Measurements from ENCODE around the gene KIF3B. TPM values are rescaled to one million over a fixed set of nuclear protein-coding genes. Genes with fewer than 3 reads are reported as not detected.

The KIF3B gene
- total and polyA plus RNA-seq, 2 of the 13 experiments (the other 11 are each of a cell fraction or from before 2014, with no cell fraction given): 23.6 to 28.8 TPM

GRCh38 chr20:32344835-32345506 lies 67.5 kb downstream of the KIF3B start (continued):
- TF ChIP-seq CREM (IDR thresholded peaks at IDR 0.05) (peak; percentile 40; the same call in 1 of the 2 replicates), CREM (CRISPR knock-in tag; IDR thresholded peaks at IDR 0.05) (no peak), MED13 (CRISPR knock-in tag; IDR thresholded peaks at IDR 0.05) (no peak), RXRA (CRISPR knock-in tag; IDR thresholded peaks at IDR 0.05) (no peak), DNMT1 (CRISPR knock-in tag; IDR thresholded peaks at IDR 0.05) (no peak), CCDC6 (CRISPR knock-in tag; IDR thresholded peaks at IDR 0.05) (0 out of 2 replicates have a peak, but pooled peaks have one; percentile 19), ZSCAN25 (CRISPR knock-in tag; IDR thresholded peaks at IDR 0.05) (no peak), ZC3H13 (CRISPR knock-in tag; IDR thresholded peaks at IDR 0.05) (no peak), KAT8 (CRISPR knock-in tag; IDR thresholded peaks at IDR 0.05) (peak; percentile 53), ZNF331 (CRISPR knock-in tag; IDR thresholded peaks at IDR 0.05) (0 out of 2 replicates have a peak, but pooled peaks have one; percentile 14), ZNF687 (CRISPR knock-in tag; IDR thresholded peaks at IDR 0.05) (peak; percentile 96), RARG (CRISPR knock-in tag; IDR thresholded peaks at IDR 0.05; ENCODE audit: low read depth) (no peak), DNMT3B (CRISPR knock-in tag; conservative IDR thresholded peaks at IDR 0.05) (no peak), HNF4A (CRISPR knock-in tag; IDR thresholded peaks at IDR 0.05) (peak; percentile 12; the same call in 1 of the 2 replicates), NCOA2 (CRISPR knock-in tag; IDR thresholded peaks at IDR 0.05) (peak; percentile 50), CBX2 (IDR thresholded peaks at IDR 0.05; ENCODE audit: low read depth, low read length) (no peak), CBX2 (CRISPR knock-in tag; IDR thresholded peaks at IDR 0.05; ENCODE audit: low read depth) (0 out of 2 replicates have a peak, but pooled peaks have one; percentile 43), EP300 (IDR thresholded peaks at IDR 0.05; ENCODE audit: low read depth in 2 of 2, low read length in 2 of 2) (no peak), EP300 (CRISPR knock-in tag; IDR thresholded peaks at IDR 0.05; ENCODE audit: borderline replicate concordance) (peak; percentile 46; the same call in 1 of the 2 replicates), ZFX (CRISPR knock-in tag; IDR thresholded peaks at IDR 0.05; ENCODE audit: low read depth) (0 out of 2 replicates have a peak, but pooled peaks have one; percentile 21), ZNF790 (CRISPR knock-in tag; IDR thresholded peaks at IDR 0.05; ENCODE audit: borderline replicate concordance) (0 out of 2 replicates have a peak, but pooled peaks have one; percentile 33), ZNF468 (CRISPR knock-in tag; IDR thresholded peaks at IDR 0.05) (no peak), NFE2L2 (IDR thresholded peaks at IDR 0.05; ENCODE audit: low read length) (no peak), ZNF883 (CRISPR knock-in tag; IDR thresholded peaks at IDR 0.05; ENCODE audit: not compliant biosample characterization) (peak; percentile 65), HMG20B (CRISPR knock-in tag; conservative IDR thresholded peaks at IDR 0.05) (peak; percentile 41; the same call in 1 of the 2 replicates), TCF7 (IDR thresholded peaks at IDR 0.05; ENCODE audit: low read depth) (0 out of 2 replicates have a peak, but pooled peaks have one; percentile 2), MLX (CRISPR knock-in tag; IDR thresholded peaks at IDR 0.05) (peak; percentile 16; the same call in 1 of the 2 replicates), SAP130 (CRISPR knock-in tag; IDR thresholded peaks at IDR 0.05; ENCODE audit: low read depth) (peak; percentile 39; the same call in 1 of the 2 replicates), MYC (CRISPR knock-in tag; IDR thresholded peaks at IDR 0.05; ENCODE audit: borderline replicate concordance) (peak; percentile 64; the same call in 1 of the 2 replicates)
